Stimulated activated CD8-positive, alpha-beta memory T cell treated with anti-CD3 and anti-CD28 coated beads, Interleukin-15, amount 100 ng/mL, for 4 hours (primary cell): ENCODE data around the gene POLR2I.
"Not testable (repeated sequence)": the region's sequence is repeated elsewhere in the genome, so short reads cannot be mapped to it uniquely, and the experiment has no call there.

ENCODE experiments used
- DNase-seq, 2 donors: peaks; one replicate each; pipeline ENCODE4 v3.0.0-alpha.2; 2020; ENCODE audit warnings: low read depth in 2 of 2

Gene POLR2I

DNA sequence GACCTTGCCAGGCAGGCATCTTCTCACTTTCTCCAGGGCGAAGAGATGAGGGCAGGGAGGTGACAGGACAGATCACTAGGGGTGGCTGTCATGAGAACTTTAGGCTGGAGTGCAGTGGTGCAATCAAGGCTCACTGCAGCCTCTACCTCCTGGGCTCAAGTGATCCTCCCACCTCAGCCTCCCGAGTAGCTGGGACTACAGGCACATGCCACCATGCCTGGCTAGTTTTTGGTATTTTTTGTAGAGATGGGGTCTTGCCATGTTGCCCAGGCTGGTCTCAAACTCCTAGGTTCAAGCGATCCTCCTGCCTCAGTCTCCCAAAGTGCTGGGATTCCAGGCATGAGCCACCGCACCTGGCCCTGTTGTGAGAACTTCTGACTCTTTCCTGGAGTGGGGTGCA, 20.2 kb upstream of the POLR2I start:
- not testable (repeated sequence) for DNase-seq

DNA sequence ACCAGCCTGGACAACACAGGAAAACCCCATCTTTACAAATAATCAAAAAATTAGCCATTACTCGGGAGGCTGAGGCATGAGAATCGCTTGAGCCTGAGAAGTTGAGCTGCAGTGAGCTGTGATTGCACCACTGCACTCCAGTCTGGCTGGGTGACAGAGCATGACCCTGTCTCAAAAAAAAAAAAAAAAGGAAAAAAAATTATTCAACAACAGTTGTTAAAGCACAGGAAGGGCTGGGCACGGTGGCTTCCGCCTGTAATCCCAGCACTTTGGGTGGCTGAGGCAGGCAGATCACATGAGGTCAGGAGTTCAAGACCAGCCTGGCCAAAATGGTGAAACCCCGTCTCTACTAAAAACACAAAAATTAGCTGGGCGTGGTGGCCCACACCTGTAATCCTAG, 16.5 kb upstream of the POLR2I start:
- not testable (repeated sequence) for DNase-seq

DNA sequence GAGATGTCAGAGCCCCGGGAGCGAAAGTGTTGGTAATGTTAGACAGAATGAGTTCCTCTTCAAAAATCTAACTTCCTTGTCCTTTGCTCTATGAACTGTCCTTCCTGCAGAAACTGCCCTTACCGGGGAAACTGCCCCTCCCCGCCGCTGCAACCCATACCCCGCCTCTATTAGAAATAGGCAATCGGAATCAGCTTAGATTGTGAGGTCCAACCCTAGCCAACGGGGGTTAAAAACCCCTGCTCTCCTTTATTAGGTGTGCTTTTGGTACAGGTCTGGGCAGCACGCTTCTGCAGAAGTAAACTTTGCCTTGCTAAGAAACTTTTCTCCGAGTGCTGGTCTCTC, 13.7 kb upstream of the POLR2I start:
- no peak for DNase-seq

DNA sequence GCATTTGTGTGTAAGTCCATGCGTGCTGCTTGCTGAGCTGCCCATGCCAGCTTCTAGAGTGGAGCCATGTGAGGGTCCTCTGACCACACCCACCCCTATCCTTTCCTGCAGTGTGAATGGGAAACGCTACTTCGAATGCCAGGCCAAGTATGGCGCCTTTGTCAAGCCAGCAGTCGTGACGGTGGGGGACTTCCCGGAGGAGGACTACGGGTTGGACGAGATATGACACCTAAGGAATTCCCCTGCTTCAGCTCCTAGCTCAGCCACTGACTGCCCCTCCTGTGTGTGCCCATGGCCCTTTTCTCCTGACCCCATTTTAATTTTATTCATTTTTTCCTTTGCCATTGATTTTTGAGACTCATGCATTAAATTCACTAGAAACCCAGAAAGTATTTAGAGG, 10.9 kb upstream of the POLR2I start:
- no peak for DNase-seq

DNA sequence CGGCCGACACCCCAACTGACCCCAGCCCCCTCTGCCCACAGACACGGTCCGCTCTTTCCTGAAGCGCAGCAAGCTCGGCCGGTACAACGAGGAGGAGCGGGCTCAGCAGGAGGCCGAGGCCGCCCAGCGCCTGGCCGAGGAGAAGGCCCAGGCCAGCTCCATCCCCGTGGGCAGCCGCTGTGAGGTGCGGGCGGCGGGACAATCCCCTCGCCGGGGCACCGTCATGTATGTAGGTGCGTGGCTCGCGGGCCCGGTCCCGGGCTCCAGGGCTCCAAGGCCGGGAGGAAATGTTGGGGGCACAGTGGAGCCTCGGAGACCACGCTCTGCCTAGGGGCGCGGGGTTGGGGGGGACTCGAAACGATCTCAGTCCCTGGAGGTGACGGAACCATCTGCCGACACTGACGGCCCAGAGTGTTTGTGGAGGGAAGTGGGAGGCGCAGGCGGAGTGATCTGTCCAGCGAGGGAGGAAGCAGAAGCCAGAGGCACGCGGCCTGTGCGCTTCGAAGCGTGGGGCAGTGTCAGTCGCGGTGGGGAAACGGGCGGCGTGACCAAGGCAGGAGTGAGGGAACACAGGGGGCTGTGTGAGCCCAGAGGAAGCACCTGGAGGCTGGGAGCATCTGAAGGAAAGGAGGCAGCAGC, 6.9 kb upstream of the POLR2I start:
- no peak for DNase-seq

DNA sequence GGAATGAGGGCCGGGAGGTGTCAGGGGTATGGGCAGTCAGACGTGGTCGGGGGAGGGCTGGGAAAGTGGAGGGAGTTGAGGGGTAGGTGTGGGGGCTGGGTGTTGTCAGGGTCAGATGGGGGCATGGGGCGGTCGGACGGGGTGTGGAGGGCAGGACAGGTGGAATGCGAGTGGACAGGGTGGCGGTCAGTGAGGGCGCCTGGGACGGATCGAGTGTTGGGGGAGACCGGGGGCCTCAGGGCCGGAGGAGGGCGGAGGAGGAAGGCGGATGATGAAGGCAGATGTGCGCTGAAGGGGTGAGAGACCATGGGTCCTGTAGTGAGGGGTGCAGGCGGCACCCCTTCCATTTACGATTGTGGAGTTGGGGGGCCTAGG, 6.3 kb upstream of the POLR2I start:
- DNase-seq, result no peak

DNA sequence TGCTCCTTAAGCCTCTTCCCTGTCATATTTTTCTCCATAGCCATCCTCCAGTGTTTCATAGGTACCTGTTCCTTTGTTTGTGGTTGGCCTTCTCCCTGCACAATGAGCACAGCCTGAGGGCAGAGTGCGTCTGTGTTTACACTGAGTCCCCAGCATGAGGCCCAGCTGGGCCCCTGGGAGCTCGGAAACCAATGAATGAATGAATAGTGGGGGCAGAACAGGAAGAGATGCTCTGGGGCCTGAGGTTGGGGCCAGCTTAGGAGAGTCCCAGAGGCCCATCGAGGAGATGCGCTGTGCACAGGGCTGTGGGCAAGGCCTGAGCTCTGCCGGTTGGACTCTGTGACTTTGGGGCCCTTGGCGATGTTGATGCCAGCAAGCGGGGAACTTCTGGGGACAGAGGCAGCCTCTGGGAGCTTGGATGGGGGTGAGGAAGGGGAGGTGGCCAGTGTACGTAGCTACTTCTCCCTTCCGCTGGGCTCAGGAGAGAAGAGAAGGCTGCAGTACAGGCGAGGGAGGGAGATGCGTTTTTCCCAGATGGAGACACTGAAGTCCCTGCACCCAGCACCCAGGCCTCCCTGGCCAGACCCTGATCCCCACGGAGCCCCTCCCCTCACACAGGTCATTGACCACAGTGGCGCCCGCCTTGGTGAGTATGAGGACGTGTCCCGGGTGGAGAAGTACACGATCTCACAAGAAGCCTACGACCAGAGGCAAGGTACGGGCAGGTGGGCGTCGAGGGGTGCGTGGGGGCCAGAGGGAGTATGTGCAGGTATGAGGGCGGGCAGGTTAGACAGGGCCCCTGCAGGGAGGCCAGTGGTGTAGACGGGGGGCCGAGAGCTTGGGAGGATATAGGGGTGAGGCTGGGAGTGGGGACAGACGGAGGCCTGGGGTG, 5.7 kb upstream of the POLR2I start:
- no peak for DNase-seq

DNA sequence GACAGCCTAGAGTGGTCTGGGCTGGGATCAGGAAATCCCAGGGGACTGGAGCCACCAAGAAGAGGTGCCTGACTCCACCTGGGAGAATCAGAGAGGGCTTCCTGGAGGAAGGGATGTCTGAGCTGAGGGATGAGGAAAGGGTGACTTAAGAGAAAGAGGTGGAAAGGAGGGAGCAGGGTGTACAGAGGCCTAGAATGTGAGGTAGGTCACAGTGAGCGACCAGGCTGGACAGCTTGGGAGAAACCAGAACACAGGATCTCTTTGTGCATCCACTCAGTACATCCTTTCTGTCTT, 1.6 kb upstream of the POLR2I start:
- no peak for DNase-seq

DNA sequence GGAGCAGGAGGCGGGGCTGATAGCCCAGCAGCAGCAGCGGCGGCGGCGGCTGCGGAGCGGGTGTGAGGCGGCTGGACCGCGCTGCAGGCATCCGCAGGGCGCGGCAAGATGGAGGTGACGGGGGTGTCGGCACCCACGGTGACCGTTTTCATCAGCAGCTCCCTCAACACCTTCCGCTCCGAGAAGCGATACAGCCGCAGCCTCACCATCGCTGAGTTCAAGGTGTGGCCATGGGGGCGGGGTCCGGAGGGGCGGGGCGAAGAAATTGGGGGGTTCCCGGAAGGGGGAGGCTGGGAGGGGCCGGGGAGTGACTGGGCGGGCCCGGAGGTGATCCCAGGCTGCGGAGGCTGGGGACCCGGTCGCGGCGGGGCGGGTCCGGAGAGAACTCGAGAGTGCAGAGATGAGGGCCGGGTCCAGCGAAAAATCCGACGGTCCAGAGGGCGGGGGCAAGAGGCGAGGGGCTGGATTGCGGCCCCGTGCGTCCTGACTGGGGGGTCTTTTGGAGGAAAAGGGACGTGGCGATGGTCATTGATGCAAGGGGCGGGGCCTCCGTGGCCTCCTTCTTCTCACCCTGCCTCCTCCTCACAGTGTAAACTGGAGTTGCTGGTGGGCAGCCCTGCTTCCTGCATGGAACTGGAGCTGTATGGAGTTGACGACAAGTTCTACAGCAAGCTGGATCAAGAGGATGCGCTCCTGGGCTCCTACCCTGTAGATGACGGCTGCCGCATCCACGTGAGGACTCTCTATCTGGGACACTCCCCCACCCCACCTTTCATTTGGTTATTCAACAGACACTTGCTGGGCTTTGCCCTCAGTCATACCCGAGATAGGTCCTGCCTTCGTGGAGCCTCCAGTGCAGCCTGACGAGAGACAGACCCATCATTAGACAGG, 1.0 kb upstream of the POLR2I start, which contains the start of gene TBCB:
TSS of gene TBCB (plus strand) at position 16 of the 891 bp plus-strand sequence. CDS start at position 109, 93 bp downstream.
- peak; percentile 78 to 80 for DNase-seq

DNA sequence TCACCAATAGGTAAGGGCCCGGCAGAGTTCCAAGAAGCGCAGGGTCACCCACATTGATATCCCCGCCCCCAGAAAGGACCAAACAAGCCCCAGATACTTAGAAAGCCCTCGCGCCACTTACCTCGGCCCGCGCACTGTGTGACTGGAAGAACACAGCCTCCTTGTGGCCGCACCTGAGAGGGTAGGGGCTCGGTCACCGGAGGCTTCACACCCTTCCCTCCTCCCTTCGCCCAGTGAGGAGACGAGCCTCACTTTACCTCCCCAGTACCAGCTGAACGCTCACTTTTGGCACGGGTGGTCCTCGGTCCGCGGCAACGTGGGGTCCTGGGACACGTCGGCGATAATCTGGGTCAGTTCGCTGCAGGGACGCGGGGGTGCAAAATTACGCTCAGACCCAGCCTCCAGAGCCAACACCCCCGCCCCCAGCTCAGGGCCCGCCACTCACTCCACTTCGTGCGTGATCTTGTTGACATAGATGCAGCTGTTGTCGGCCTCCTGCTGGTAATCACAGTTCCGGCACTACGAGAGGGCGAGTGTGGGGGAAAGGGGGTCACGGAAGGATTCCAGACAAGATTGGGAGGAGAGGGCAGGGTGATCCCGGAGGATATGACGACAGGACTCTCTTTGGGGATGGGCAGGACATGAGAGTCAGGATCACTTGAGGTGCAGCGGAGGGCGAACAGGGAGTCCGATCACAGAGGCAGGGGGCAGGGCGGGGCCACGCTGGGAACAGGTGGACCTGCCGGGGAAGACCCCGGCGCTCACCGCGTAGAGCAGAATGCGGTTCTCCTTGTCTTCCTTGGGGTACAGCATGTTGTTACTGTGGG, 568 bp downstream of the POLR2I start:
- DNase-seq, result peak in 1 of 2 donors; percentile 13

DNA sequence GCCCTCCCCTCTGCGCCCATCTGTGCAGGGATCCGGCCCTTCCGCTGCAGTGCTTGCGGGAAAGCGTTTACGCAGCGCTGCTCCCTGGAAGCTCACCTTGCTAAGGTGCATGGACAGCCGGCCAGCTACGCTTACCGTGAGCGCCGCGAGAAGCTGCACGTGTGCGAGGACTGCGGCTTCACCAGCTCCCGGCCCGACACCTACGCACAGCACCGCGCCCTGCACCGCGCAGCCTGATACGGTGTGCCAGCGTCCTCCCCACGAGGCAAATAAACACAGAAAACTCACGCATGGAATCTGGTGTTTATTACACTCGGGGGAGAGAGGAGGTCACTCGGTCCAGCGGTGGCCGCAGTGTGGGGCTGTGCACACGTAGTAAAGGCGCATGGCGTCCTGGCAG, 1.2 kb downstream of the POLR2I start:
- no peak for DNase-seq

DNA sequence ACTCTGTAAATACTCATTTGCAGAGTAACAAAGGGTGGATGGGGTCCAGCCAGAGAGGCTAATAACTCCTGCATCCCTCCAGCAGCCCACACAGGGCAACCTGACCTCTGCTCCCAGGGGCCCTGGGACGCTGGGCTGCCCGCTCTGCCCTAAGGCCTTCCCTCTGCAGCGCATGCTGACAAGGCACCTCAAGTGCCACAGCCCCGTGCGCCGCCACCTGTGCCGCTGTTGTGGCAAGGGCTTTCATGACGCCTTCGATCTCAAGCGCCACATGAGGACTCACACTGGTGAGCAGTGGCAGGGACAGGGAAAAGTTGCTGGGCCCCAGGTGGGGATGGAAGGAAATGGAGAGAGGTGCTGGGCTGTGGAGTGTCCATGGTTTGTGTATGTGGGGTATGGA, 2.0 kb downstream of the POLR2I start:
- DNase-seq, result no peak

DNA sequence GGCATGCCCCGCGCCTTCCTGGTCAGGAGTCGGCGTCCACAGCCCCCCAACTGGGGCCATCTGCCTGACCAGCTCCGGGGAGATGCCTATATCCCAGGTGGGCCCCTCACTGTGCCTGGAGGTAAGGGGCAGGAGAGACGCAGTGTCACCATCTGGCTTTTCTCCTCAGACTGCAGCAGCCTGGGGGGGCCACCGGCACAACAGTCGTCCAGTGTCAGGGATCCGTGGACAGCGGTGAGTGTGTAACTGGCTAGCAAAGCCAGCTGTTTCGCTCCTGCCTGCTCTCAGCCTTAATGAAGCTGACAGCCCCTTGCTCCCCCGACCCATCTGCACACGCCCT, 3.5 kb downstream of the POLR2I start:
- DNase-seq, result no peak

DNA sequence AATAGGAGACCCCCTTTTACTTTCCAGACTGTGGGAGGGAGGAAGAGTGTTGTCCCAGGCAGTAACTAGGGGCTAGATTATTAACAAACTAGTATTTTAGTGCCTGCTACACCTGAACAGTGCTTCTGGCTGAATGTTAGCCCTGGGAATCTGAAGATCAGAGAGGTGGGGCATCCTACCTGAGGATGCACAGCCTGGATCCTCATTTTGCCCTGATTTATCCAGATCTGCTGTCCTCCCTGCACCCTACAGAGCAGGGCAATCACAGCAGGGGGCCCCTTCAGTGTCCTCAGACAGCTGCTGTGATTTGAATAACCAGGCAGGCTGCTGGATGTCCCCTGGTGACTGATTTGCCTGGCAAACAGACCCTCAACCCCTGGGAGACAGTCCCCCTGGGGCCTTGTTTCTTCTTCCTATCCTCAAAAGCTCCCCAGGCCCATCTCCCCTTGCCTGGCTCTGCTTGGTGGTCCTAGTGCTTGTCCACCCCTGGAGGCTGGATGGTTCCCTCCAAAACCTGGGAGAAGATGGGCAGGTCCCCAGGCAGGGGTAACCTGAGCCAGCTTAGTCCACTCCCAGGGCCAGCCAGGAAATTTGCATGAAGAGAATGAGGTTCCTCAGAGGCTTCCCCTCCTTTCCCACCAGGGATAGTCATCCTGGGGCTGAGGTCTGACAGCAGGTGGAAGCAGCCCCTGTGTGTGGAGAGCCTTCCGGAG, 4.0 kb downstream of the POLR2I start, which contains the start of gene OVOL3:
TSS of gene OVOL3 (plus strand) at position 657 of the 713 bp plus-strand sequence. CDS start 60 bp downstream, outside the sequence.
- no peak for DNase-seq

DNA sequence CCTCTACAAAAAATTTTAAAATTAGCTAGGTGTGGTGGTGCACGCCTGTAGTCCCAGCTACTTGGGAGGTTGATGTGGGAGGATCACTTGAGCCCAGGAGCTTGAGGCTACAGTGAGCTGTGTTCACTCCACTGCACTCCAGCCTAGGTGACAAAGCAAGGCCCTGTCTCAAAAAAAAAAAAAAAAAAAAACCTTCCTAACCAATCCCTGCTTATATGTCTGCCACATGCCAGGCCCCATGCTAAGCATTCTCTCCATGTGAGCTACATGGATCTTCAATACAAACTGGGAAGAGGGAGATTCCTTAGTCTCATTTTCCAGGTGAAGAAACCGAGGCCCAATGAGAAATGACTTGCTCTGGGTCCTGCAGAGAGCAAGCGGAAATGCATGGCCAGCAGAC, 6.0 kb downstream of the POLR2I start:
- no peak for DNase-seq

DNA sequence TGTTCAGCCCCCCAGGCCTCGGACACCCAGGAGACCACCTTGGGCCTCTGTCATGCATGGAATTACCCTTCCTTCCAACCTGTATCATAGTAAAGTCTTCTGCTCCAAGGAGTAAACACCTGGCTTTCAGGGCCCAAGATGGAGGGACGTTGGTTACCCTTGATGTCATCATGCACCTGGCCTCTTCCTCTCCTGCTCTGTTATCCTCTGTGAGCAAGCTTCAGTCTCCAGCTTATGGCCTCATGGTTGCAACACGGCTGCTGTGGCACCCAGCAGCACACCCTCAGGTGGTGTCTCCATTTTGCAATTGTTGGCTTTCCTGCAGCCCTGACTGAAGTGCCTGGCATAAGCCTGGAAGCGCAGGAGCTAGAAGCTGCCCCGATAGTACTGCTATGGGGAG, 7.7 kb downstream of the POLR2I start:
- no peak for DNase-seq

DNA sequence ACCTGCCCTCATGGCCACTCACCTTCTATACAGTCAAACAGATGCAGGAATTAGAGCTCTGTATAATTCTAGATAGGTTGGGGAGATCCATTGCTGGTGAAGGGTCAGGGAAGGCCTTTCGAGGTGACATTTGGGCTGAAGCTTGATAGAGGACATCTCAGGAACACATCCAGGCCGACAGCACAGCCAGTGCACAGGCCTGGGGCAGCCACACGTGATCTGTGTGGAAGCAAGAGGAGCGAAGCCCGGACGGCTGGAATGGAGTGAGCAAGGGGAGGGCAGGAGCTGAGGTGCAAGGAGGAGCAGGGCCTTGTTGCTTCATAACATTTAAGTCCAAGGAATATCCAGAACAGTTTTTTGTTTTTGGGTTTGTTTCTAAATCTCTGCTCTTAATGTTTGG, 8.2 kb downstream of the POLR2I start:
- no peak for DNase-seq

DNA sequence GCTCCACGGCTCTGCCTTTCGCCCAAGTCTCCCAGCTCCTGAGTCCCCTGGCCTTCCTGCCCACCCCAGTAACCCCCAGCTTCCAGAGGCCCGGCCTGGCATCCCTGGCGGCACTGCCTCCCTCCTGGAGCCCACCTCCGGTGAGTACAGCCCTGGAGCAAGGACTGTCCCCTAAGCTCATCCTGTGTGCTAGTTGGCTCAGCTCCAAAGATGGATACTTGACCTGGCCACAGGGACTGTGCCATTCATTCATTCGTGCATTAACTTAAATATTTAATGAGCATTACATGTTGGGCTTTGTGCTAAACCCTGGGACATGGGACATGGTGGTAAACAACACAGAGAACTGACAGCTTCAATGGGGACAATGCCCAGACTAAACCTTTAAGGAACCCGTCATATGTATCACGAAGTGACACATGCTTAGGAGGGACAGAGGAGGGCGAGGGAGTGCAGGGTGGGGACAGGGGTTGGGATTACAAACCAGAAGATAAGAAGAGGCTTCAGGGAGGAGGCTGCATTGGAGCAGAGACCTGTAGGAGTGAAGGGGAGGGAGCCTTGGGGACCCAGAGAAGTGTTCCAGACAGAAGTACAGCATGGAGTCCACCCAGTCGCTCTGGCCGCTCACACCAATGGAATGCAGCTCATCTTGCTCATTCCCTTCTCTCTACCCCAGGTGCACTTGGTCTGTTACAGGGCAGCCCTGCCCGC, 10.7 kb downstream of the POLR2I start:
- DNase-seq, result no peak

DNA sequence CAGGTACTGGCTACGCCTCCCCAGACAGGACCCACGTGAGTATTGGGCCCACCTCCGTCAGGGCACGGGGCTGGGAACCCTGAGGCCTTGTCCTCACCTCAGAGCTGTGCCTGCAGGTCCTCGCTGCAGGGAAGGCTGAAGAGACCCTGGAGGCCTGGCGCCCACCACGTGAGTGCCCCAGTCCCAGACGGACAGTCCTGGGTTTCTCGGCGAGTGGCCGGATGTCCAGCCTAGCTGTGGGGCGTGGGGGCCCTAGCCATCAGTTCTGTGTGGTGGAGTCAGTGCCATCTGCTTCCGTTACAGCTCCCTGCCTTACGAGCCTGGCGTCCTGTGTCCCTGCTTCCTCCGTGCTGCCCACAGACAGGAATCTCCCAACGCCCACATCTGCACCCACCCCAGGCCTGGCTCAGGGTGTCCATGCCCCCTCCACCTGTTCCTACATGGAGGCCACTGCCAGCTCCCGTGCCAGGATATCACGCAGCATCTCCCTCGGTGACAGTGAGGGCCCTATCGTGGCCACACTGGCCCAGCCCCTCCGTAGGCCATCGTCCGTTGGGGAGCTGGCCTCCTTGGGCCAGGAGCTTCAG, 11.5 kb downstream of the POLR2I start:
- no peak for DNase-seq
